AG20443 (cell line): ENCODE data around the gene ARMC9.
"Not testable (repeated sequence)": the region's sequence is repeated elsewhere in the genome, so short reads cannot be mapped to it uniquely, and the experiment has no call there.

ENCODE experiments used
- DNase-seq: peaks from one replicate; pipeline ENCODE4 v3.0.0; 2012; ENCODE audit warnings: low spot score, mixed read lengths

The ARMC9 gene

GRCh38 chr2:231364061-231364460 is 165.6 kb downstream of the ARMC9 start:
- no peak for DNase-seq

DNA sequence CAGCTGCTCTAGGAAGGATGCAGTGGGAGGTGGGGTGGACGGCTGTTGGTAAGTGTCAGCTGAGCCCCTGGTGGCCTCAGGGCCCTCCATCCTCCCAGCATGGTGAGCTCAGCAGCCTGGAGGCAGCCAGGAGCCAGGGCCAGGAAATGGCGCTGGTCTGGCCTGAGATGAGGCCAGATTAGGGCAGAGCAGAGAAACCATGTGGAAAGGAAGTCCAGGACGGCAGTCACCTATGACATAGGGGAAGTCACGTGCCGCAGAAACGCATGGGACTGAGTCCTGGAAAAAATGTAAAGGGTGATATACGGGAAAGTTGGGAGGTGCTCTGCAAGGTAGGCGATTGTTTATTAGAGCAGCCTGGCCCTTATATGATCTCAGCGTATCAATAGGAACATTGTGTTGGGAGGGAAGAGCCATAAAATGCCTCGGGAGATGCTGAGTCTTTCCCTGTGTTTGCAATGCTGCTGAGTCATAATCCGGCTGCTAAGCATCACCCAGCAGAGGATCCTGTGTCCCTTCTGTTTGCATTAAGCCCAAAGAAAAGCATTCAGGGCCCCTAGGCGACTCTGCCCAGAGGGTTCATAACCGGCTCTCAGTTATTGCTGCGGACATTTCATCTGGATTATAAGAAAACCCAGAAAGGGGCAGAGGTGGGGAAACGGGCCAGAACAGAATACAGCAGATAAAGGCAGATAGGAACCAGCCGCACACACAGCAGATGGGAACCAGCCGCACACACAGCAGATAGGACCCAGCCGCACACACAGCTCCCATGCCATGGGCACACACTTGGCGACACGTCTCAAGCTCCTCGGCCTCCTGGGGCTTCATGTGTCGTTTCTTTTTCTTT is 166.8 kb downstream of the ARMC9 start:
- peak; percentile 61 for DNase-seq

GRCh38 chr2:231367178-231367577 is 168.7 kb downstream of the ARMC9 start:
- no peak for DNase-seq

DNA sequence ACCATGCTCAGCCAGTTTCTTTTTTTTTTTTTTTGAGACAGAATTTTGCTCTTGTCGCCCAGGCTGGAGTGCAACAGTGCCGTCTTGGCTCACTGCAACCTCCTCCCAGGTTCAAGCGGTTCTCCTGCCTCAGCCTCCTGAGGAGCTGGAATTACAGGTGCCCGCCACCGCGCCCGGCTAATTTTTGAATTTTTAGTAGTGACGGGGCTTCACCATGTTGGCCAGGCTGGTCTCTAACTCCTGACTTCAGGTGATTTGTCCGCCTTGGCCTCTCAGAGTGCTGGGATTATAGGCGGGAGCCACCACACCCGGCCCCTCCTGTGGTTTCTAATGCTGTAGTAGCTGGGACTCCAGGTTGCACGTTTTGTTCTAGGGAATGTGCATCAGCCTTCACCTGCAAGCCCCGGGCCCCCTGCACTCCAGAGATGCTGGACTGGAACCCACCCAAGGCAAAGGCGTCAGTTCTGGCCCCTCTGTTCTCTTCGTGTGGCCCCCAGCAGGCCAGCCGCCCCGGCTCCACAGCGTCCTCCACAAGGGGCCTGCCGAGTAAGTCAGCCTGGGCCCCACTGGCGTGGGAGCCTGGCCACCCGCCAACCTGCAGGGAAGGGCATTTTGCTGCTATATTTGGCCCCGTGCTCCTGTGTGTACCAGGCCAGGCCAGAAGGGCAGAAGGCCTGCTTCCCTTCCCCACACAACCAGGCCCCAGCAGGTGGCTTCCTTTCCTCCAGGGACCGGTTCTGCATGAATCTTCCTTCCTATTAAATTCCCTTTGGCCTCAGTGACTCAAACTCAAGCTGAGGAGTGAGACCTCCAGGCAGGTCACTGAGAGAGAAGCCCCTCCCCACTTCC is 171.4 kb downstream of the ARMC9 start:
- DNase-seq, result no peak

DNA sequence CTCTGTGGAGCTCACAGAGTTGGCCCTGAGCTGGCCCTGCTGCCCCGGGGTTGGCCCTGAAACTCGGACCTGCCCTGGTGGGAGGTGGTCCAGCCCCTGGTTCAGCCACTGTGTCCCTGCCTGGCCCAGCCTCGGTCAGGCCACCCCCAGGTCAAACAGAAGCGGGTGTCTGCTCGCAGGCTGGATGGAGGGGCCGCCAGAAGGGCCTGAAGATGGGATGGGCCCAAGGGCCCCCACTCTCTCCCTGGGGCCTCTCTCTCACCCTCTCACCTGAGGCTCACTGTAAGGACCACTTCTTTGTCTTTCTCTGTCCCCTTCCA is 172.0 kb downstream of the ARMC9 start:
- no peak for DNase-seq

DNA sequence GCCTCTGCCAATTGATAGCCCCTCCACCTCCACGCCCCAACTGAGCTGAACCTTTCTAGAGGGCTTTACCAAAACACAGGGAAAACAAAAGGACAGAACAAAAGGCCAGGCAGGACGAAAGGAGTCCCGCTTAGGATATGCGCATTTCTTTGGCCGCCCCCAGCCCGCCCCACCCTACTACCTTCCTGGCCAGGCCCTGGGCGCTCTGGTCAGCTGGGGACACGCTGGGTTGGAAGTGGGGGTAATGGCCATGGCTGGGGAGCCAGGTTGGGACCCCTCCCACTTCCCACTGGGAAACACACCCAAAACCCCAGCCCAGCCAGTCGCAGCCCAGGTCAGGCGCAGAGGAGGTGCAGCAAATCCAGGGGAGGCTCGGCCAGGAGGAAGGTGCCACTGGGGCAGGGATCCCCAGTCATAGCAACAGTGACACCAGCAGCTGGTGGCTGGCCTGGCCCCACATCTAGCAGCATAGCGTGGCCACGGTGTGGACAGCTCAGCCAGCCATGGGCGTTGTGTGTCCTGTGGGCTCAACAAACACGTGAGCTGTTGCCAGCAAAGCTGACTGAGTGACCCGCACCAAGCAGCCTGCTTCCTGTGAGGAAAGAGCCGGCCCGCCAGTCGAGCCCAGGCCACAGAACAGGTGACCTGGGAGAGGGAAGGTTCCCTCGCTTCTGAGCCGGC is 172.5 kb downstream of the ARMC9 start:
- no peak for DNase-seq

DNA sequence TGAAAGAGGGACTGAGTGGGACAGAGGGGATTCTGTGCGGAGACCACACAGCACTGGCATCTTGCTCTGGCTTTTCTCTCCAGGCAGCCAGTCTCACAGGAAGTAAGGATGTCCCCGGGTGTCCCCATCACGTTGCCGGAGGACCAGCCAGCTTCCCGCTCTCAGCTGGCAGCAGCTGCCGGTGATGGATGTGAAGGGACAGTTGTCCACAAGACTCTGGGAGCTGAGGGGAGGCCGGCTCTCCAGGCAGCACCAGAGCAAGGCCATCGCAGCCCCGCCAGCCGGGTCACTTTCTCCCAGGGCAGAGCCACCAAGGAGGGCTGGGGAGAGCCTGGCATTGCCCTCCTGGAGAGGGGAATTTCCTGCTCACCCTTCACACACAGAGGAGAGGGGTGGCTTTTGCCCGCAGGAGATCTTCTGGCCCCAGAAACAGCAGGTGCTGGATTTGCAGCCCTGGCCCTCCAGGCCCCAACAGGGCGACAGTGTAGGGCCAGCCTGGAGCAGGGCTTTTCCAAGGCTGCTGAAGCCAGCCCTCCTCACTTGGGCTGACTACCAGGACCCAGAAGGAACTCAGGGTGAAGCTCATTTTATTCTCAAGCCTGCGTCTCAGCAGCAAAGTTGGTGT is 173.1 kb downstream of the ARMC9 start:
- DNase-seq, result no peak

GRCh38 chr2:231372326-231372725 is 173.9 kb downstream of the ARMC9 start:
- no peak for DNase-seq

DNA sequence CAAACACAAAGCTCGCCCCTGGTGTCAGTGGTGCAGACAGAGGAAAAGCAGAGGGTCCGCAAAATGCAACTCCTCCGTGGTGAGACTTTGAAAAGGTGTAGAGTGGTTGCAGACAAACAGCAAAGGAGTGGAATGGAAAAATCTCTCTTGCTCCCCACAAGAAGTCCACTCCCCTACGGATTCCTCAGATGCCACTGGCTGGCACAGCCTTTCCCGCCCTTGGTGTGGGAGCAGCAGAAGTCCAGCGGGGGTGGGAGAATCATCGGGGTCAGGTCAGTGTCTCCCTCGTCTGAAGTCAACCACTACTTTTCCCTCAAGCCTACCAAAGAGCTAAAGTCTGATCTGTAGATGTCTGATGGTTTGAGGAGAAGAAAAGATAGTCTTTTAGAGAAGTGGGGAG is 174.8 kb downstream of the ARMC9 start:
- DNase-seq, result no peak

DNA sequence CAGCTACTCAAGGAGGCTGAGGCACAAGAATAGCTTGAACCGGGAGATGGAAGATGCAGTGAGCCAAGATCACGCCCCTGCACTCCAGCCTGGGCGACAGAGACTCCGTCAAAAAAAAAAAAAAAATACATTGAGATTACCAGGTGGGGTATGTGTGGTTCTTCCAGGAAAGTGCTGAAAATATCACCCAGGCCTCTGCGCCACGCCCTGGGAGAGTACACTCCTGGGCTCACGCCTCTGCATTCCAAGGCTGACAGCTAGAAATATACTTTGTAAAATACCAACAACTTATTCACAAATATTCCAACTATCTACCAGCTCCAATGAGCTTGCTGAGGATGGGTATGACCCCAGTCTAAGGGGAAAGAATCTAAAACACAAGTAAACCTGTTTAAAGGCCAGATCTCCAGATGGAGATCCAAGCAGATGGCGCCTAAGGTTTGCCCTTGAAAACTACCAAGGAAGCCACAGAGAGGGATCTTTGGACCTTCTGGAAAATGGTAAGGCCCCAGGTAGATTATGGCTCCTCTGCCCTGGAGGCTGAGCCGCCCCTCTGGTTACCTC is 175.4 kb downstream of the ARMC9 start:
- DNase-seq, result no peak

- no peak for DNase-seq
Measured at GRCh38 chr2:231374771-231375170, 176.3 kb downstream of the ARMC9 start.

DNA sequence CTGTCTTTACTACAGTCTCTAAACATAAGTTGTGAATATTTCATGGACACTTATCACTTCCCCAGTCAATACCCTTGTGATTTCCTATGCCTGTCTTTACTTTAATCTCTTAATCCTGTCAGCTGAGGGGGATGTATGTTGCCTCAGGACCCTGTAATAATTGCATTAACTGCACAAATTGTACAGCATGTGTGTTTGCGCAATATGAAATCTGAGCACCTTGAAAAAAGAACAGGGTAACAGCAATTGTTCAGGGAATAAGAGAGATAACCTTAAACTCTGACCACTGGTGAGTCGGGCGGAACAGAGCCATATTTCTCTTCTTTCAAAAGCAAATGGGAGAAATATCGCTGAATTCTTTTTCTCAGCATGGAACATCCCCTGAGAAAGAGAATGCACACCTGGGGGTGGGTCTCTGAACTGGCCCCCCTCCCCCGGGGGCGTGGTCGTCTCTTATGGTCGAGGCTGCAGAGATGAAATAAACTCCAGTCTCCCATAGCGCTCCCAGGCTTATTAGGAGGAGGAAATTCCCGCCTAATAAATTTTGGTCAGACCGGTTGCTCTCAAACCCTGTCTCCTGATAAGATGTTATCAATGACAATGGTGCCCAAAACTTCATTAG is 177.7 kb downstream of the ARMC9 start:
- DNase-seq, result not testable (repeated sequence)

DNA sequence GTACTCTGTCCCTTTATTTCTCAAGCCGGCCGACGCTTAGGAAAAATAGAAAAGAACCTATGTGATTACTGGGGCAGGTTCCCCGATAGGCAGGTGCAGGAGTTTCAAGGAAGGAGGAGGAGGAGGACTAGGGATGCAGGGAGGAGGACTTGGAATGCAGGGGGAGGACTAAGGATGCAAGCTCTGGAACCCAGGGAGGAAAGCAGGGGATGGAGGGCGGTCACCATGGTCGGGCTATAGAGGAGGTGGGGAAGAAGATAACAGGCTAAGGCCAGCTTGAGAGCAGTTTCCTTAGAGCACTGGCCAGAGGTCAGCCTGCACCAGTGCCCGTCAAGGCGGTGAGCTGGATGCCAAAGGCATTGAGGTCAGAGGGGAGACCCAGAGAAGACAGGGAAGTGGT is 178.4 kb downstream of the ARMC9 start:
- DNase-seq, result no peak

DNA sequence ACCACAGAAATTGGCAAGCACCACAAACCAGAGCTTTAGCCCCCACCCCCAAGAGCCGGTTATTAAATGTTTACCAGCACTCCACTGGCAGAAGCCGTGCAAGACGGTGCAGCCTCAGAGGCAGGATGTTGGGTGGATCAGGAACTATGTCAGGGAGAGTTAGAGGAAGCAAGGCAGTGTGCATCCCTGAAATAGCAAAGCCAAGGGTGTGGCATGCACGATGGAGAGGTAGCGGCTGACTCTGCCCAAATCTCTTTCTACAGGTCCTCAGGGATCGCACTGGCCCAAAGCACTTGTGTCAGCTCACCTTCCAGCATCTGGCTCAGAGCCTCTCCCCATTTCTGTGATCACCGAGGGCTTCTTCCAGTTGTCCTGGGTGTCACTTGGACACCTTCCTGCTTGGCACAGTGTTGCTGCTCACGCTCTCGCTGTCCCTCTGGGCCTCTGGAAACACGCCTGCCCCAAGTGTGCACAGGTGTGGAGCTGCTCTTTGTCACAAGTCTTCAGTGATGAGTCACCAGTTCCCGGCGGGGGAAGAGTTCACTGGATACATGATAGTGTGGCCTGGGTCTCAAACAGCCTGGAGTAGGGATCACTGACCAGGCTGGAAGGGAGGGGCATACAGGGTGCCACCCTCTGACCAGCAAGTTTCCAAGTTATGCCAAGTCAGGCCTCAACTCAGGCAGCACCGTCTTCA is 179.7 kb downstream of the ARMC9 start:
- no peak for DNase-seq

GRCh38 chr2:231379266-231380215 is 181.1 kb downstream of the ARMC9 start:
- DNase-seq, result no peak

- DNase-seq, result no peak
Measured at GRCh38 chr2:231380307-231380706, 181.9 kb downstream of the ARMC9 start.

- no peak for DNase-seq
Measured at GRCh38 chr2:231380991-231381847, 182.8 kb downstream of the ARMC9 start.

DNA sequence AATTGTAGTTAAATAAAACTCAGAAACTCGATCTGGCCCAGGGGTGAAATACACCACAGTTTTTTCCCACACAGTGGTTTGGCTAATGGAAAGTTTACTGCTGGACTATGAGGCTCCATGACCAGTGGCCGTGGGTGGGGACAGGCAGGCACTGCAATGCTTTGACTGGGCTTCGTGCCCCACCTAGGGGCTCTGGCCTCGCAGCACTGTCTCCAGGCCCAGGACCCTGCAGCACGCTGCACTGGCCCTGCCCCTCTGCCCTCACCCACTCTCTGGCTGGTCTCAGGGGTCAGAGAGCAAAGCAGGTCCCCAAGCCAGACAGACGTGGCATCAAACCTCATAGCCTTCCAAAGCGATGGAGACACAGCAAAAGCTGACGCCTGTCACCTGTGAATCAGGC is 183.7 kb downstream of the ARMC9 start:
- no peak for DNase-seq
